Activated naive CD4-positive, alpha-beta T cell treated with anti-CD3 and anti-CD28 coated beads, Interleukin-2, amount 50 U/mL, for 72 hours (primary cell): Measurements from ENCODE around the gene RBM15. TPM values are rescaled to one million over a fixed set of nuclear protein-coding genes. Genes with fewer than 3 reads are reported as not detected.

ENCODE experiments used
- ATAC-seq, 2 donors: fragments of 150-1000 bp; cut with Tn5 transposase; 2 replicates each; pipeline ENCODE4 v1.10.0; 2021; ENCODE audit warnings: mild to moderate bottlenecking in 2 of 2, moderate library complexity in 2 of 2
- DNase-seq, 2 donors: peaks; one replicate each; pipeline ENCODE4 v3.0.0; 2021 to 2022; ENCODE audit warnings: low spot score in 2 of 2
- H3K27ac Mint-ChIP-seq, 2 donors: one replicate each; pipeline ENCODE4 v1.8.0; 2022; ENCODE audit warnings: mild to moderate bottlenecking in 2 of 2, mixed read lengths in 2 of 2
- H3K36me3 Mint-ChIP-seq, 2 donors: one replicate each; pipeline ENCODE4 v1.8.0; 2022; ENCODE audit warnings: mixed read lengths in 2 of 2
- H3K9me3 Mint-ChIP-seq, 2 donors: one replicate each; pipeline ENCODE4 v1.8.0; 2022; ENCODE audit warnings: mixed read lengths in 2 of 2
- total RNA-seq, 2 donors: library from RNA; stranded (reverse); gene quantifications; one replicate each; pipeline ENCODE4 v1.2.3, GENCODE V29; 2022

The RBM15 gene
- total RNA-seq, 2 donors from 2014 or later, result 71.0 to 173 TPM

- DNase-seq (no peak), ATAC-seq (no peak)
- Mint-ChIP-seq H3K36me3 (peaks cover 37 to 55% of the 10 kb centered on the region in 2 donors), H3K9me3 (no peaks in the 10 kb centered on the region), H3K27ac (peak overlapping the region in 1 of 2 donors; percentile 36)
Observed at GRCh38 chr1:110341146-110341871, 2.1 kb downstream of the RBM15 start.

GRCh38 chr1:110341872-110342331 is 2.7 kb downstream of the RBM15 start:
- Mint-ChIP-seq H3K9me3 (no peaks in the 10 kb centered on the region), H3K36me3 (peaks cover 43 to 61% of the 10 kb centered on the region in 2 donors), H3K27ac (peak overlapping the region in 1 of 2 donors; percentile 65)
- no peak for DNase-seq
- ATAC-seq, result no peak

- Mint-ChIP-seq H3K36me3 (peaks cover 45 to 71% of the 10 kb centered on the region in 2 donors), H3K27ac (peak overlapping the region in 1 of 2 donors; percentile 73), H3K9me3 (no peaks in the 10 kb centered on the region)
- DNase-seq (no peak), ATAC-seq (no peak)
Observed at GRCh38 chr1:110343249-110343648, 4.1 kb downstream of the RBM15 start.

- DNase-seq (no peak), ATAC-seq (no peak)
- Mint-ChIP-seq H3K27ac (peak overlapping the region in 1 of 2 donors; percentile 15), H3K36me3 (peaks cover 53 to 79% of the 10 kb centered on the region in 2 donors), H3K9me3 (no peaks in the 10 kb centered on the region)
Observed at GRCh38 chr1:110344152-110344551, 5.0 kb downstream of the RBM15 start.

GRCh38 chr1:110345480-110345879 is 6.3 kb downstream of the RBM15 start:
- peak overlapping the region in 1 of 2 donors; percentile 19 for H3K27ac Mint-ChIP-seq
- H3K9me3 Mint-ChIP-seq, result no peaks in the 10 kb centered on the region
- ATAC-seq (no peak), DNase-seq (no peak)
- peaks cover 45 to 71% of the 10 kb centered on the region in 2 donors for H3K36me3 Mint-ChIP-seq

- peaks cover 33 to 59% of the 10 kb centered on the region in 2 donors for H3K36me3 Mint-ChIP-seq
Observed at GRCh38 chr1:110346690-110347089, 7.5 kb downstream of the RBM15 start.

GRCh38 chr1:110347182-110347893 is 8.2 kb downstream of the RBM15 start:
- no peaks in the 10 kb centered on the region for H3K9me3 Mint-ChIP-seq
- H3K36me3 Mint-ChIP-seq, result peaks cover 29 to 52% of the 10 kb centered on the region in 2 donors
- peak overlapping the region in 1 of 2 donors; percentile 88 for H3K27ac Mint-ChIP-seq

More at GRCh38 chr1:110346690-110347089, 7.5 kb downstream of the RBM15 start:
- DNase-seq, result no peak
- Mint-ChIP-seq H3K27ac (peak overlapping the region in 1 of 2 donors; percentile 88), H3K9me3 (no peaks in the 10 kb centered on the region)
- ATAC-seq, result no peak

GRCh38 chr1:110348050-110348449 is 8.9 kb downstream of the RBM15 start:
- H3K27ac Mint-ChIP-seq, result peak overlapping the region; percentile 13 to 81
- ATAC-seq (no peak), DNase-seq (no peak)
- no peaks in the 10 kb centered on the region for H3K9me3 Mint-ChIP-seq
- H3K36me3 Mint-ChIP-seq, result peaks cover 29 to 45% of the 10 kb centered on the region in 2 donors

More at GRCh38 chr1:110347182-110347893, 8.2 kb downstream of the RBM15 start:
- DNase-seq (no peak), ATAC-seq (no peak)

- H3K9me3 Mint-ChIP-seq, result no peaks in the 10 kb centered on the region
- peak in 1 of 2 donors; percentile 61 for ATAC-seq
- peaks cover 25 to 38% of the 10 kb centered on the region in 2 donors for H3K36me3 Mint-ChIP-seq
- DNase-seq, result no peak
- peak overlapping the region; percentile 13 to 81 for H3K27ac Mint-ChIP-seq
Observed at GRCh38 chr1:110348771-110349170, 9.6 kb downstream of the RBM15 start.

GRCh38 chr1:110350360-110350759 is 11.2 kb downstream of the RBM15 start:
- peak overlapping the region; percentile 14 to 41 for H3K27ac Mint-ChIP-seq
- DNase-seq (no peak), ATAC-seq (peak; percentile 29 to 37)
- H3K9me3 Mint-ChIP-seq, result no peaks in the 10 kb centered on the region
- H3K36me3 Mint-ChIP-seq, result peaks cover 22 to 33% of the 10 kb centered on the region in 2 donors

GRCh38 chr1:110355321-110355720 is 16.1 kb downstream of the RBM15 start:
- Mint-ChIP-seq H3K36me3 (peaks cover 0 to 6% of the 10 kb centered on the region in 2 donors), H3K27ac (no peak overlapping the region), H3K9me3 (no peaks in the 10 kb centered on the region)
- no peak for DNase-seq
- ATAC-seq, result peak; percentile 21 to 45

- DNase-seq, result no peak
- Mint-ChIP-seq H3K27ac (peak overlapping the region in 1 of 2 donors; percentile 8), H3K36me3 (peaks cover 0 to 11% of the 10 kb centered on the region in 2 donors)
Observed at GRCh38 chr1:110356379-110356778, 17.2 kb downstream of the RBM15 start.

GRCh38 chr1:110360431-110360830 is 21.3 kb downstream of the RBM15 start:
- ATAC-seq (no peak), DNase-seq (no peak)
- Mint-ChIP-seq H3K27ac (no peak overlapping the region), H3K9me3 (no peaks in the 10 kb centered on the region), H3K36me3 (peaks cover 0 to 17% of the 10 kb centered on the region in 2 donors)

More at GRCh38 chr1:110356379-110356778, 17.2 kb downstream of the RBM15 start:
- ATAC-seq, result no peak
- no peaks in the 10 kb centered on the region for H3K9me3 Mint-ChIP-seq

- Mint-ChIP-seq H3K27ac (no peak overlapping the region), H3K9me3 (no peaks in the 10 kb centered on the region)
Observed at GRCh38 chr1:110361856-110362255, 22.7 kb downstream of the RBM15 start.

GRCh38 chr1:110364221-110364620 is 25.0 kb downstream of the RBM15 start:
- no peak for ATAC-seq
- Mint-ChIP-seq H3K36me3 (peaks cover 0 to 12% of the 10 kb centered on the region in 2 donors), H3K27ac (no peak overlapping the region), H3K9me3 (no peaks in the 10 kb centered on the region)
- no peak for DNase-seq

More at GRCh38 chr1:110361856-110362255, 22.7 kb downstream of the RBM15 start:
- H3K36me3 Mint-ChIP-seq, result peaks cover 0 to 12% of the 10 kb centered on the region in 2 donors
- no peak for DNase-seq
- ATAC-seq, result no peak

GRCh38 chr1:110370827-110371226 is 31.6 kb downstream of the RBM15 start:
- ATAC-seq, result peak; percentile 100
- H3K27ac Mint-ChIP-seq, result peak overlapping the region; percentile 7 to 59
- peak in 1 of 2 donors; percentile 12 for DNase-seq
- H3K9me3 Mint-ChIP-seq, result no peaks in the 10 kb centered on the region
- peaks cover 0 to 4% of the 10 kb centered on the region in 2 donors for H3K36me3 Mint-ChIP-seq

- H3K27ac Mint-ChIP-seq, result no peak overlapping the region
- ATAC-seq (no peak), DNase-seq (no peak)
- H3K36me3 Mint-ChIP-seq, result peaks cover 0 to 20% of the 10 kb centered on the region in 2 donors
- H3K9me3 Mint-ChIP-seq, result no peaks in the 10 kb centered on the region
Observed at GRCh38 chr1:110375490-110375889, 36.3 kb downstream of the RBM15 start.
